GM21390 (cell line): ENCODE data around the gene AIRE.
A peak's percentile ranks its signal among the peaks of the same experiment; 100 is the strongest.
"Not testable (repeated sequence)": the region's sequence is repeated elsewhere in the genome, so short reads cannot be mapped to it uniquely, and the experiment has no call there.

Experiments used
- ATAC-seq: cut with Tn5 transposase; IDR thresholded peaks from one replicate; pipeline ENCODE4 v1.9.1; 2021; ENCODE audit not compliant: unreplicated experiment

The AIRE gene

DNA sequence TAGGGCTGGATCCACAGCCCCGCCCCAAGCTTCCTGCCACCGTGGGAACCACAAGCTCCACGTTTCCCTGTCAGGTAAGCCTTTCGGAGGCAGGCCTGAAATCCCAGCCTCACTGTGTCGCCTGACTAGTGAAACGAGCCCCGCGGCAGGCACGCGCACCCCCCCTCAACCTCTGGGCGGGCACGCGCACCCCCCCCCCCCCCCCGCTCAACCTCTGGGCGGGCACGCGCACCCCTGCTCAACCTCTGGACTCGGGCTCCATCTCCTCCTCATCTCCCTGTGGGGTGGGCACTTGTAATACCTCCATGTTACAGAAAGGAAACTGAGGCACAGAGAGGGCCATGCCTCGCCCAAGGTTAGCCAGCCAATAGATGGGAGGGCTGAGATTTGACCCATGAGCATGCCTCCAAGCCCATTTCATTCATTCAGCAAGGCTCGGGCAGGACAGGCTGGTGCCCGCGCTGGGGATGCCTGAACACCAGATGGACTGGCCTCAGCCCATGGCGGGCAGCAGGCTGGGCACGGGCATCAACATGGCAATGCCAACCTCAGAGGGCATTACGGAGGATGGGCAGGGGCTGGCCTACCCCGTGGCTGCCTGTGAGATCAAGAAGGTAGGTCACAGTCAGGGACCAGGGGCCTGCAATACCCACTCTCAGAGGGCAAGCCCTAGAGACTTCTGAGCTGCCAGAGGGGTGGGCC, 48.8 kb downstream of the AIRE start:
- no peak for ATAC-seq

DNA sequence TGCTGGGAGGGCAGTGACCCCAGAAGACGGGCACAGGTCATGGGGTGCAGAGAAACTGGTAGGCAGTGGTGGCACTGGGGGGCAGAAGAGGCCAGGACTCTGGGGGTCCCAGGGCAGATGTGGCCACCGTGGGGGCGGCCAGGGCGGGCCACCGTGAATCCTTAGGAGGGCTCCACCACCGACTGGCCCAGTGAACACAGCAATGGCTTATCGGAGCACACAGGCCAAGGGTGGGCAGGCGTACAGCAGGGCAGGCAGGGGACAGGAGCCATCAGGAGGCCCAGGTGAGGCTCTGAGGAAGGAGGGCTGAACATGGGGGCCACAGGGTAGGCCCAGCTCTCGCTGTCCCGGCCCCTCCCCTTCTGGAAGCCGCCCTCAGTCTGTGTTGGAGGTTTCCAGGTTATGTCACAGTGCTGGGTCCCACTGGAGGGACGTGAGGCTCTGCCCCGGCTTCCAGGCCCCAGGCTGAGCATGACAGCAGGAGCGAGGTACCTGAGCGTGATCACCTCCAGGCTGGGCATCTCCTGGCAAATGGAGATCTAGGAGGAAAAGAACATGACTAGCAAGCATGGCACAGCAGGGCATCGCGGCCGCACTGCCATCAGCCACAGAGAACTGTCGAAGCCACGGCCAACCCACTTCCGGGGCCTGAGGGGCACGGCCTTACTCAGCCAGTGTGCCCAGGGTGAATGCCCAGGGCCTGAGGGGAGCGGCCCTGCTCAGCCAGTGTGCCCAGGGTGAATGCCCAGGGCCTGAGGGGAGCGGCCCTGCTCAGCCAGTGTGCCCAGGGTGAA, 49.8 kb downstream of the AIRE start:
- ATAC-seq = no peak

DNA sequence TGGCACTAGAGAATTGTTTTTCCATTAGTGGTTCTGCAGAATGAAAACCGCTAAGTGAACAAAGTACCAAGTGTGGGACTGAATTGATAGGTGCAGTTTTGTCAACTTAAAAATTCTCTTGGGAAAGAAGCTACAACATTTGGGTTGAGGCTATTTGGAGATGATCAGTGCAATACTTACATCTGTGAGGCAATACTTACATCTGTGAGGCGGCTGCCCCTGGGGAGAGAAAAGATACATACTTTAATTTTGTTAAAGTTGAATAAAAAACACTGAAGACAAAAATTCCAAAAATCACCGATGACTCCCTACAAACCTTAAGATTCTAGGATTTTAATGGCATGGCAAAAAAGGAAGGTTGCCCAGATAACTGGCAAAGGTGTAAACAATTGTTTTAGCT, 51.8 kb downstream of the AIRE start:
- ATAC-seq = no peak

DNA sequence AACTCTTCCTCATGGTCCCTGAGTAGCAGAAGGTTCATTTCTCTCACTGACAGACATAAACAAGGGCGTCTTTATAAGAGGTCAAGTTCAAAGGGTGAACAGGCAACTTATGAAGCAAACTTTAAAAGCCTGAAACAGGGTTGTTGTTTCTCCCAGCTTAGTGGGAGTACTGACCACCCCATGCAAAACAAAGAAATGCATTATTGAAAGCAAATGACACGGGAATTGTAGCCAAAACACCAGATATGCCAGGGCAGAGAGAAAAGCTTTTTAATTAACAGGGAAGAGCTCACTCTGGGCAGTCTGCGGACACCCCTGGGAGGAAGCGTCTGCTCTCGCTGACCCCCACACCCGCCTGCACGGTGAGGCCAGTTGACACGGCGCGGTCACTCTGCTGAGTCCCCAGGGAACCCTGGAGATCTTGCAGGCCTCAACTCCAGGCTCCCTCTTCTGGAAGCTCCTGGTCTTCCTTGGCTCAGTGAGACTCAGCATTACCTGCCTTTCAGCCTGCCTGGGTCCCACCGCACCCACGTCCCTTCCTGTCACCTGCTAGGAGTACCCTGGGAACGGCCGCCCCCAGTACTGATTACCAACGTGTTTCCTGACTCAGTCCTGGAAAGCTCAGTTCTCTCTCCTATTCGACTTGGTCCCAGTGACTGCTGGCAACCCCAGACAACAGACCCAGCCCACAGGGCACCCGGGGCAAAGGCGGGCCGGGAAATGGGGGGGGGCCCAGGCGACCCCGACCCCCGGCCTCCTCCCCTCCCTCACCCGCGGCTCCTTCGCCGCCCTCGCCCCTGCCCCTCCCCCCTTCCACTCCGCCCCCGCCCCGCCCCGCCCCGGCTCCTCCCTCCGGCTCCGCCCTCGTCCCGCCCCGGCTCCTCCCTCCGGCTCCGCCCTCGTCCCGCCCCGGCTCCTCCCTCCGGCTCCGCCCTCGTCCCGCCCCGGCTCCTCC, 52.5 kb downstream of the AIRE start:
- no peak for ATAC-seq

DNA sequence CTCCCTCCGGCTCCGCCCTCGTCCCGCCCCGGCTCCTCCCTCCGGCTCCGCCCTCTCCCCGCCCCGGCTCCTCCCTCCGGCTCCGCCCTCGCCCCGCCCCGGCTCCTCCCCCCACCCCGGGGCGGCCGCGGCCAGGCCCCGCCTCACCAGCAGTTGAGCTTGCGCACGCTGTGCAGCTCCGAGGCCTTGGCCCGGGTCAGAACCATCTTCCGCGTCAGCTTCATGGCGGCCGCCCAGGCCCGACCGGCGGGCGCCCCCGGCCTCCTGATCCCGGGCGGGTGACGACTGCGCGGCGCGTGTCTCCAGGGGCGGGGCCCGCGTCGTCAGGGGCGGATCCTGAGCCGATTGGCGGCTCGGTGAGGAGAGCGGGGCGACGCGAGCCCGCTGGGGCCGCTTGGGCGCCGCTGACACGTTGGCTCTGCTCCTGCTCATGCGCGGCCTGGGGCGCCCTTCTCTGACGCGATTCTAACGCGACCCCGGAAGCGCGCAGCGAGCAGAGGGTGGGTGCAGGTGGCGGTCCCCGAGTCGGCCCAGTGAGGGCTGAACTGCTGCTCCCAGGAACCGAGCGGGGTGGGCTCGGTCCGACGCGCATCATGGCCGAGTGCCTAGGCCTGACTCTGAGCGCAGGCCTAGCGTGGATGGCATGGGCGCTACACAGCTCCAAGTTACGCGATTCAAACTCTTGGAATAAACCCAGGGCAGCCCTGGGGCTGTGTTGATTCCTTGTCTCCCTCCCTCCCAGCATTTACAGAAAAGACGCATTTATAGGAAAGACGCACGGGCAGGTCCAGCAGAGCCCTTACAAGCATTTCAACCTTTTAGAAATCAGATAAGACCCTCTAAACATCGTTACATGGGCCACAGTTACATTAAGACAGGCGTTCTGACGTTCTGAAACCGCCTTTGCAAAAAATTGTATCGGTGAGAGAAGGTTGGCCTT, 53.6 kb downstream of the AIRE start, which contains the start of gene CFAP410:
TSS of gene CFAP410 (minus strand) at position 420 of the 940 bp plus-strand sequence. CDS start at position 224, 196 bp downstream.
- peak; percentile 78 for ATAC-seq

DNA sequence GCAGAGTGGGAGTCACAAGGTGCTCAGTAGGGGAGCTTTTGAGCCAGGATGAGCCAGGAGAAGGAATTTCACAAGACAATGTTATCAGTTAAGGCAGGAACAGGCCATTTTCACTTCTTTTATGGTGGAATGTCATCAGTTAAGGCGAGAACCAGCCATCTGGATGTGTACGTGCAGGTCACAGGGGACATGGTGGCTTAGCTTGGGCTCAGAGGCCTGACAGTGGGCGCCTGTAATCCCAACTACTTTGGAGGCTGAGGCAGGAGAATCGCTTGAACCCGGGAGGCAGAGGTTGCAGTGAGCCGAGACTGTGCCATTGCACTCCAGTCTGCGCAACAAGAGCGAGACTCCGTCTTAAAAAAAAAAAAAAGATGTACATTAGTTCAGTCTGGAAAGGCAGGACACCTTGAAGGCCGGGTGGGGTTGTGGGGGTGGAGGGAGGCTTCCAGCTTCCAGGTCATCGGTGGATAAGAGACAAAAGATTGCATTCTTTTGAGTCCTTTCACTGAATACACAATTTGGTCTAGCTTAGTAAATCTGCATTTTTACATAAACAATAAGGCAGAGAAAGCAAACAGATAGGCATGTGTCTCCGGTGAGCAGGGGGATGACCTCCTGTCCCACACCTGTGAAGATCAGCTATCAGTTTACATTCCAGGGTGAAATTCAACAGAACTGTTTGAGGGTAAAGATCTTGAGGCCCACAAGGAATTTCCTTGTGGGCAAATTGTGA, 56.2 kb downstream of the AIRE start:
- not testable (repeated sequence) for ATAC-seq

DNA sequence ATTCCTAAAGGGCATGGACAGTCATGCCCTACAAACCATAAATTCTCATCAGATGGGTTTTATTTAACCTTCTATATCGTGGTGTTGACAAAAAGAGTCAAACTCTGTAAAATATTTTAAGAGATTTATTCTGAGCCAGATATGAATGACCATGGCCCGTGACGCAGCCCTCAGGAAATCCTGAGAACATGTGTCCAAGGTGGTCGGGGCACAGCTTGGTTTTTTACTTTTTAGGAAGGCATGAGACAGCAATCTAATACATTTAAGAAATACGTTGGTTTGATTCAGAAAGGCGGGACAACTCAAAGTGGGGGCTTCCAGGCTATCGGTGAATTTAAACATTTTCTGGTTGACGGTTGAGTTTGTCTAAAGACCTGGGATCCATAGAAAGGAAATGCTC, 57.3 kb downstream of the AIRE start:
- ATAC-seq = not testable (repeated sequence)

DNA sequence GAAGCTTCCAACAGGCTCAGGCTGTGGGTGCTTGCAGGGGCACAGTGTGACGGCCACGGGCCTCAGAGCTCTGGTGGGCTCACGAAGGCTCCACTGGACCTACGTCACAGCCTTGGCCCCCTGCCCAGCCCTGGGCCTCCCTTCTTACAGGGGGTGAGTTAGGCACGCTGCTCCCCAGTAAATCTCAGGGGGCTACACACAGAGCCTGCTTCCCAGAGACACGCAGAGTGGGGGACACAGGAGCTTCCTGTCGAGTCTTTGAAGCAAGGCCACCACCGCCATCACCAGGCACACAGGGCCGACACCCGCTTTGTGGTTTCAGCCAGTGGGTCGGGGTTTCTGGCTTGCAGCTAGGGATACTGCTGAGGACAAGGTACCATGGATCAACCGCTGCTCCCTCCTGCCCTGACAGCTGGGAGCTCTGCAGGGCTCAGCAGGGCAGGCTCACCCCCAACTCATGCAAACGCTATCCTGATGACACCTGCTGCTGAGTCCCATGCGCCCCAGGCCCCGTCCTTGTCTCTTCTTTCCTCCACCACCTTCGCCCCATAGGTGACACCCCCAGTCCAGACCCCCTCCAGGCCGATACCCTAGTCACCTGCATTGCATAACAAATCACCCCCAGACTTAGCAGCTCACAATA, 59.0 kb downstream of the AIRE start:
- no peak for ATAC-seq

DNA sequence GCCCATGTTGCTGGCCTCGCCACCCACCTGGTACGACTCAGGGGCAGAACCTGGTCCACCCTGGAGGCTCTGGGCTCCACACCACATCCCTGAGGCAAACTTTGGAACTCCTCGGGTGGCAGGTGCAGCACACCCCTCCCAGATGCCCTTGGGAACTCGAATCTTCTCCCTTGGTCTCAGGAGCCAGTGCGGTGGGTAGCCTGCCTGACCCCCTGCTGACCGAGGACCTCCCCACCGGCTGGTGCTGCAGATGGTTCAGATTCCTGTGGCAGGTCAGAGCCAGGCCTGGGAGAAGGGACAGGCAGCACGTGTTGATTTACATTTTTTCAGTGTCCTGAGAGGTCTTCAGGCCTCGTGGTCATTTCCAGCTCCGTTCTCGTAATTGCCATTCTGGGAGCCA, 59.8 kb downstream of the AIRE start:
- no peak for ATAC-seq

DNA sequence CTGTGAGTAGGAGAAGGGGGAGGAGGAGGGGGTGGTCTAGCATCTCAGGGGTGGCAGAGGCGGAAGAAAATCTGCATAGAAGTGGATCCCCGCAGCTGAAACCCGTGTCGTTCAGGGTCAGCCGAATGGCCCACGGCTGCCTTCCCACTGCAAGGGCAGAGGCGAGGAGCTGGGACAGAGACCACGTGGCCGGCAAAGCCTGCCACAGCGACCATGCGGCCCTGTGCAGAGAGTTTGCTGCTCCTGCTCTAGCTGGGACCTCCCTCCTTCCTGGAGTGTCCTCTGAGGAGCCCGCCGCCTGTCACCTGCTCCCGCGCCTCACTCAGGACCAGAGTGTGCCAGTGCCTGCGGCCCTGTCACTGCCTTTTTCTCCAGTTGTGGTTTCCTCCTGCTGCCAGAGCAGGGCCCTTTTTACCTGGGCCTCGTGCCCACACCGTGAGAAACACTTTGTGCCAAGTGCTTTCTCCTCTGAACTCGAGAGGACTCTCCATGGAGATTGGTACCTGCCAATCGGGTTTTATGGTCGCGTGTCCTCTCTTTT, 62.3 kb downstream of the AIRE start:
- ATAC-seq = no peak
